CD4-positive, alpha-beta T cell treated with Interleukin-17A for 1 hour (primary cell): ENCODE data around the gene POU1F1.
"Not testable (repeated sequence)": the region's sequence is repeated elsewhere in the genome, so short reads cannot be mapped to it uniquely, and the experiment has no call there.

Experiments
- DNase-seq: peaks from one replicate; pipeline ENCODE4 v3.0.0-alpha.2; 2020

Gene POU1F1, protein sequence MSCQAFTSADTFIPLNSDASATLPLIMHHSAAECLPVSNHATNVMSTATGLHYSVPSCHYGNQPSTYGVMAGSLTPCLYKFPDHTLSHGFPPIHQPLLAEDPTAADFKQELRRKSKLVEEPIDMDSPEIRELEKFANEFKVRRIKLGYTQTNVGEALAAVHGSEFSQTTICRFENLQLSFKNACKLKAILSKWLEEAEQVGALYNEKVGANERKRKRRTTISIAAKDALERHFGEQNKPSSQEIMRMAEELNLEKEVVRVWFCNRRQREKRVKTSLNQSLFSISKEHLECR

DNA sequence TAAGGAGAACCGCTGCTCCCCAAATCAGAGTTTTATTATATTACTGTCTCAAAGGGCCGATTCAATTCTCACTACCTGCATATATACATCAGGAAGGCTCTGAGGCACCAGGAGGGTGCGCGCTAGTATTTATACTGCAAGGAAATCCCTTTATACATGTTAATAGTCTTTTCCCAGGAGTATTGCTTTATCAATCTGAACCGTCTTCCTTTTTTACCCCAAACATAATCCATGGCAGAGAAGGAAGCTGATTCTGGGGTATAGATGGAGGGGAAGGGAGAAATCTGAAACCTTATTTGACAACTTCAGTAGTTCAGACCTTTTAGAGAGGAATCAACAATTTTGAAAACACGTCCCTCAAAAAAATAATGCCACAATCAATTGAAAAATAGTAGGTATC is at the start of gene POU1F1:
POU1F1 (minus strand) TSS at position 101 of the 400 bp plus-strand sequence. CDS start 122 bp downstream, outside the sequence.
- DNase-seq, result no peak

GRCh38 chr3:87324609-87325008 is 48.2 kb upstream of the POU1F1 start:
- DNase-seq, result no peak

DNA sequence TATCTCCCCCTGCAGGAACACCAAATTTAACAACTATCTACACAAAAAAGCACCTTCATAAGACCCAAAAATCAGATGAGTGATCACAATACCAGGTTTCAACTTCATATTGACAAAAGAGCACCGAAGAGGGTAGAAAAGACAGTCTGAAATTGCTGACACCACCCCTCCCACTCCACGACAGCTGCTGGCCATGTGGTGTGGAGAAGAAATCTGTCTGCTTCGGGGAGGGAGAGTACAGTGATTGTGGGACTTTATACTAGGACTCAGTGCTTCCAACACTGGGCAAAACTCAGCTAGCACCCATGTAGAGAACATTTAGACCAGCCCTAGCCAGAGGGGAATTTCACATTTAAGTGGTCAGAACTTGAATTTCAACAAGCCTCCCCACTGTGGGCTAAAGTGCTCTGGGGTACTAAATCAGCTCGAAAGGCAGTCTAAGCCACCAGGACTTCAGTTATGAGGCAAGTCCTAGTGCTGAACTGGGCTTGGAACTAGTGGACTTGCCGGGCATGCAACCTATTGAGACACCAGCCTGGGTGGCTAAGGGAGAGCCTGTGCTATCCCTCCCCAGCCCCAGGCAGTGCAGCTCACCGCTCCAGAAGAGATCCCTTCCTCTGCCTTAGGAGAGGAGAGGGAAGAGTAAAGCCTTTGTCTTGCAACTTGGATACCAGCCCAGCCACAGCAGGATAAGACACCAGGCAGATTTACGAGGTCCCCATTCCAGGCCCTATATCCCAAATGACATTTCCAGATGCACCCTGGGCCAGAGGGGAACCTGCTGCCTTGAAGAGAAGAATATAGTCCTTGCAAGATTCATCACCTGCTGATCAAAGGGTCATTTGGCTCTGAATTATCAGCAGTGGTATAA is 44.6 kb upstream of the POU1F1 start:
- no peak for DNase-seq

- no peak for DNase-seq
These were observed 42.2 kb upstream of the POU1F1 start for GRCh38 chr3:87318617-87319021.

DNA sequence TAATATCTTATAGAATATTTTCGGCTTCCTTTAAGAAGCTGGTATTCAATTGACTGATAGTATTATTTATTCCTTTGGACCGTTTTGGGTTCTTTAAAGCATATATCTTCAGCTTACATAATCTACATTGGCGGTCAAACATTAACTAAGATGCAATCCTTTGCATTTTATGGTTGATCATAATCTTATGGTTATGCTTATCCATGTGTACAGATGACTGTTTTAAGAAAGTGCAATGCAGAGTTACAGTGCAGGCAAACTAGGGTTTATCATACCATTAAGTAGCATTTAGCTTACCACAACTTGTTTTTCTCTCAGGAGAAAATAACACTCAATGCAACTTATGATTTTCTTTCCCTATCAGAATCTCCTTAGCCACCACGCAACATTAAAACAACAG is 41.4 kb upstream of the POU1F1 start:
- DNase-seq, result no peak

DNA sequence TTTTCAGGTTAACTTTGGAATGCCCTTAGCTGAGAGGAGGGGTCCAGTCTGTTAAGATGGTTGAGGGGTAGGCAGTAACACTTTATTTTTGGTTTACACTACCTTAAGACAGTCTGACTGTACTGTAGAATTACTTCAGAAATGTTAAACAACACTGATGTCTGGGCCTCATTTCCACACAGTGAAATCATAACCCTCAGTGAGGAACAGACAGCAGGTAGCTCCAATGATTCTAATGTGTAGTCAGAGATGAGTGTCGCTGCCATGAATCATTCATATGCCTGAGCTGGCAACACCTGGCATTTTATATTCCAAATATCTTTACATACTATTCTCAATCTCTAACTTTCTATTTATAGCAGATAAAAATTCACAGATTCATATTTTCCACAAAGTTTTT is 37.3 kb upstream of the POU1F1 start:
- no peak for DNase-seq

- no peak for DNase-seq
These were observed 34.9 kb upstream of the POU1F1 start for GRCh38 chr3:87311309-87311708.

DNA sequence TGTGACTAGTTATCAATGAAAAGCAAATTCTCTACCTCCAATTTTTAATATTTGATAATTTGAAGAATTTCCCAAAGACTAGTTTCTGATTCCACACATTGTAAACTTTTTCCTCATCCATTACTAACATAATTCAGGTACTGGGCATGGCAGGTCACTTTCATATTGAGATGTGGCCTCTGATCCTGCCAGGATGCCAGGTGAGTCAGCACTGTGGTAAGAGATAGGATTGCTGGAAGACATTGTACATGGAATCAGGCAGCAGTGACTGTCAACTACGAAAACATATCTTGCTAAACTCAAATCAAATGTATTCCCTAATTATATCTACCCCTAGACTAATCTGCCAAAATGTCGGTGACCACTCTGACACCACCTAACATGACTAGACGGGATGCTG is 33.2 kb upstream of the POU1F1 start:
- no peak for DNase-seq

DNA sequence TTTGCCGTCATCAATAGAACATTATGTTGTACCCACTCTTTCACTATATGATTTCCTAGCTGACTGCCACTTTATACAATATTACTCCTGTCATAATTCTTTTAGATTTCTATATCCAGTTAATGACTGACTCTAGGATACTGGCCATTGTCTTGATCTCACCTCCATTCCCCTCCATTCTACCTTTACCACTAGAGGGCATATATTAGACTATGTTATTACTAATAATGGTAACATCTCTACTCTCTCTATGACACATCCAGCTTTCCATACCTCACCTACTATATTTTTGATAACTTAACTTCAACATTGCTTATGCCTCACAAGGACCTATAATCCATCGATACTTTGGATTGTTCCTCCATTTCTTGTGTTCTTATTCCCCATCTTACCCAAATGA is 31.4 kb upstream of the POU1F1 start:
- no peak for DNase-seq

GRCh38 chr3:87305517-87305916 is 29.1 kb upstream of the POU1F1 start:
- DNase-seq, result no peak

GRCh38 chr3:87305031-87305430 is 28.6 kb upstream of the POU1F1 start:
- DNase-seq, result not testable (repeated sequence)

DNA sequence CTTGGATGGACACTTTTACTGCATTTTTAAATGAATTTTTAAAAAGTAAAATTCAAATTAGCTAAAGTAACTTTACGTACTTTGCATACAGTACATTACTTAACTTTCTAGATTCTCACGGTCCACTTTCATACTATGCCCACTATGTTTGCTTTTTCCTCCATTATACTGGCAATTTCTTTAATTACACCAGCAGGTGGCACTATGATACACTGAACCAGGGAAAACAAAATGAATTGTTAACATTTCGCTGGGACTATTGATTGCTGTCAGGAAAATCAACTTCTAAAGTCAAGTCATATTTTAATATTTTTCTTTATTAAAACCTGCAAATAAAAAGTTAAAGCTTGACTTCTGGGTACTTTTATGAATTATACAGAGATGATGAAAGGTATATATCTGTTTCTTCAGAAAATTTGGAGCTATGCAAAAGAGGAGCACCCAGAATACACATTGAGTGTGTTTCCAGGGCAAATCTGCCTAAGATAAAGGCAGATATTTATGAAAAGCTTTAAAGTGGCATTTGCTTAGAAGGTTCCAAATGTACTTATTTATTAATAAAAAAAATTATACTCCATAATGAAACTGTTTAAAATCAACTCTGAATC is 21.8 kb upstream of the POU1F1 start:
- peak; percentile 42 for DNase-seq

GRCh38 chr3:87288446-87288845 is 12.1 kb upstream of the POU1F1 start:
- no peak for DNase-seq

GRCh38 chr3:87287011-87287410 is 10.6 kb upstream of the POU1F1 start:
- DNase-seq, result no peak

GRCh38 chr3:87272718-87273341 is 3.6 kb downstream of the POU1F1 start:
- DNase-seq, result no peak

- peak; percentile 7 for DNase-seq
These were observed 5.3 kb downstream of the POU1F1 start for GRCh38 chr3:87270908-87271700.

- no peak for DNase-seq
These were observed 6.7 kb downstream of the POU1F1 start for GRCh38 chr3:87269723-87270122.

GRCh38 chr3:87268646-87269211 is 7.7 kb downstream of the POU1F1 start:
- no peak for DNase-seq

DNA sequence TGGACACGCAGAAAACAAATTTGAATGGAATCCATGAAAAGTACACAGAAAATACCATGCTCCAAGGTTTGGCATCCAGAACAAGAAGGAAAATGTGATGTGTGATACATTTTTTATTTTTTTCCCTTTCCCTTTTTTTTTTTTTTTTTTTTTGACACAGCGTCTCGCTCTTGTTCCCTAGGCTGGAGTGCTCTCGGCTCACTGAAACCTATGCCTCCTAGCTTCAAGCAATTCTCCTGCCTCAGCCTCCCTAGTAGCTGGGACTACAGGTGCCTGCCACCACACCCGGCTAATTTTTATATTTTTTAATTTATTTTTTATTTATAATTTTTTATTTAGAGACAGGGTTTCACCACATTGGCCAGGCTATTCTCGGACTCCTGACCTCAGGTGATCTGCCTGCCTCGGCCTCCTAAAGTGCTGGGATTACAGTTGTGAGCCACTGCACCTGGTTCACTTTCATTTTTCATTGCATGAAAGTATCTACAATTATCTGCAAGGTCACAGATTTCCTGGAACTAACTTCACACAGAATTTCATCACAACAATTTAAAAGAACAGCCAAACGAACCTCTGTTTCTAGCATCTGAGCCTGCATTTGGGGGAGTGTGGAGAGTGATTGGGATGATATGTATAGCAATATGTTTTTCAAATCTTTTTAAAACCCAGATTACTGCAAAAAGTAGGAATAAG is 8.3 kb downstream of the POU1F1 start:
- DNase-seq, result no peak

DNA sequence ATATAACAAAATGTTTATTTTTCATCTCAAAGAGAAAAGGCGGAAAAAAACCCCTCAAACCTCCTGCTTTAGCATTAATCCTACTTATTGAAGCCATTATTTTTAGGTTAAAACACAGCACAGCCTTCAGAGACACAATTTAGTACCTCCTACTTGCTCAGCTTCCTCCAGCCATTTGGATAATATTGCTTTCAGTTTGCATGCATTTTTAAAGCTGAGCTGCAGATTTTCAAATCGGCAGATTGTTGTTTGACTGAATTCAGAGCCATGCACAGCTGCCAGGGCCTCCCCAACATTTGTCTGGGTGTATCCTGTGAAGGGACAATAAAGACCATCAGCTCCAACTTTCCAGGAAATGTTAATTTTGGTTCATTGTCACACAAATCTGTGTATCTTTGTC is 14.5 kb downstream of the POU1F1 start:
- no peak for DNase-seq

- peak; percentile 35 for DNase-seq
These were observed 16.1 kb downstream of the POU1F1 start for GRCh38 chr3:87260270-87260669.

DNA sequence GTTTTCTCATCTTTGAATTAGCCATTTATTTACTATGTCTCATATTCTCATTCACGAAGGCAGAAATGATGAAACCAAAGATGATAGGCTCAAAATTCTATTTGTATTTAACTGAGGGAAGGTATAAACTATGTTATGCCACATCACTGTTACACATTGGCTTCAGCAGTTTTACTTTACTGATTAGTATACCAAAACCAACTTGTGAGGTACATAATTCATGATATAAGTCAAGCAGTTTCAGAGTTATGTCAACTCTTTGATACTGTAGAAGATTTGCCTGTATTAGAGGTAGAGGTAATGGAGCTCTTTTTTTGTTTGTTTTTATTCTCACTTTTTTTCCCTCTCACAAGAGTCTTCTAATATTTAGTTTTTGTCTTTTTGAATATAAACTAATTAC is 26.4 kb downstream of the POU1F1 start:
- DNase-seq, result no peak
